HepG2 (cell line): Measurements from ENCODE around the gene TEKT5. TPM values are rescaled to one million over a fixed set of nuclear protein-coding genes. Genes with fewer than 3 reads are reported as not detected.
A peak's percentile ranks its signal among the peaks of the same experiment; 100 is the strongest.

Experiments
- ARHGAP35 ChIP-seq: sonication (generic); formaldehyde crosslinking; IDR thresholded peaks from 2 replicates; pipeline ENCODE4 v1.9.0; 2022; ENCODE audit warnings: mild to moderate bottlenecking, inconsistent platforms, moderate library complexity, missing genetic modification reagents, borderline replicate concordance
- ARID5B ChIP-seq: IDR thresholded peaks from 2 replicates; pipeline ENCODE4 v1.4.0; 2020; ENCODE audit warnings: mild to moderate bottlenecking, missing genetic modification reagents
- CREM ChIP-seq, 2 experiments: sonication (generic) in 1 of 2; formaldehyde crosslinking in 1 of 2; IDR thresholded peaks; 2 replicates each; pipeline versions ENCODE4 v1.4.0 to v1.6.1; 2016 to 2020; ENCODE audit warnings: antibody characterized with exemption in 1 of 2, mild to moderate bottlenecking in 1 of 2, missing genetic modification reagents in 1 of 2
- DMAP1 ChIP-seq: IDR thresholded peaks from 2 replicates; pipeline ENCODE4 v1.6.1; 2016
- DNMT1 ChIP-seq: sonication (generic); formaldehyde crosslinking; IDR thresholded peaks from 2 replicates; pipeline ENCODE4 v1.5.1; 2020; ENCODE audit warnings: mild to moderate bottlenecking, missing genetic modification reagents
- HNF1B ChIP-seq: sonication (generic); formaldehyde crosslinking; IDR thresholded peaks from 2 replicates; pipeline ENCODE4 v1.5.1; 2020; ENCODE audit warnings: mild to moderate bottlenecking, moderate library complexity, missing genetic modification reagents
- IKZF1 ChIP-seq: fragments of 450-650 bp; IDR thresholded peaks from 2 replicates; pipeline ENCODE4 v1.7.1; 2016
- MED1 ChIP-seq: sonication (generic); formaldehyde crosslinking; IDR thresholded peaks from 2 replicates; pipeline ENCODE4 v1.4.0; 2020; ENCODE audit warnings: missing genetic modification reagents
- NRL ChIP-seq: sonication (generic); formaldehyde crosslinking; IDR thresholded peaks from 2 replicates; pipeline ENCODE4 v1.5.0; 2020; ENCODE audit warnings: missing genetic modification reagents, mild to moderate bottlenecking, moderate library complexity, borderline replicate concordance
- SOX6 ChIP-seq, 2 experiments: fragments of 450-650 bp in 1 of 2; sonication (generic) in 1 of 2; formaldehyde crosslinking in 1 of 2; IDR thresholded peaks; 2 replicates each; pipeline versions ENCODE4 v1.4.0 to v1.6.1; 2017 to 2020; ENCODE audit warnings: antibody characterized with exemption in 1 of 2, mild to moderate bottlenecking in 1 of 2, missing genetic modification reagents in 1 of 2
- TEAD3 ChIP-seq: optimal IDR thresholded peaks from 2 replicates; pipeline ENCODE3; 2016; ENCODE audit warnings: borderline replicate concordance
- THAP7 ChIP-seq: sonication (generic); formaldehyde crosslinking; IDR thresholded peaks from 2 replicates; pipeline ENCODE4 v1.8.1; 2023; ENCODE audit warnings: mild to moderate bottlenecking, missing genetic modification reagents
- ZBTB26 ChIP-seq: IDR thresholded peaks from 2 replicates; pipeline ENCODE4 v1.6.1; 2016; ENCODE audit warnings: missing compliant biosample characterization, missing genetic modification reagents, borderline replicate concordance
- ZFP1 ChIP-seq: IDR thresholded peaks from 2 replicates; pipeline ENCODE4 v1.6.1; 2016
- ZNF280B ChIP-seq: sonication (generic); formaldehyde crosslinking; IDR thresholded peaks from 2 replicates; pipeline ENCODE4 v1.5.0; 2020; ENCODE audit warnings: missing genetic modification reagents, mild to moderate bottlenecking, borderline replicate concordance
- ZNF737 ChIP-seq: sonication (generic); formaldehyde crosslinking; IDR thresholded peaks from 2 replicates; pipeline ENCODE4 v1.5.0; 2020; ENCODE audit warnings: missing genetic modification reagents, mild to moderate bottlenecking, borderline replicate concordance
- polyA plus RNA-seq, 8 experiments: library from polyadenylated mRNA; depleted of rRNA in 3 of 8; stranded (reverse) in 7 of 8; unstranded in 1 of 8; fragments of >200 nt; fragmentation: Illumina TruSeq in 4 of 8; extraction: Trizol in 4 of 8; gene quantifications; 2 replicates each; pipeline versions ENCODE4 v1.2.1 to v1.2.3, GENCODE V29; 2011 to 2016; ENCODE audit warnings: low read depth in 4 of 8, missing spikeins in 1 of 8, mixed read lengths in 1 of 8; ENCODE audit not compliant: insufficient read depth in 1 of 8
- total RNA-seq, 5 experiments: library from RNA; depleted of rRNA; stranded (reverse); fragments of >200 nt; fragmentation: Illumina TruSeq; extraction: Trizol; gene quantifications; 2 replicates each; pipeline ENCODE4 v1.2.3, GENCODE V29; 2016; ENCODE audit warnings: low read depth in 1 of 5

The TEKT5 gene
- total and polyA plus RNA-seq, 2 of the 13 experiments (the other 11 are each of a cell fraction or from before 2014, with no cell fraction given): 0.16 TPM; not detected in 1

- TF ChIP-seq TEAD3 (peak; percentile 65), NRL (0 out of 2 replicates have a peak, but pooled peaks have one; percentile 52), THAP7 (CRISPR knock-in tag) (peak; percentile 52; the same call in 1 of the 2 replicates), CREM (IDR thresholded peaks at IDR 0.05) (no peak), CREM (CRISPR knock-in tag; IDR thresholded peaks at IDR 0.05) (no peak), IKZF1 (no peak), ZNF737 (CRISPR knock-in tag) (no peak), ARHGAP35 (CRISPR knock-in tag) (no peak), ARID5B (CRISPR knock-in tag) (peak; percentile 32; the same call in 1 of the 2 replicates), DMAP1 (CRISPR knock-in tag) (no peak), HNF1B (CRISPR knock-in tag) (peak; percentile 63; the same call in 1 of the 2 replicates), MED1 (peak; percentile 63), ZBTB26 (peak; percentile 74), DNMT1 (CRISPR knock-in tag) (0 out of 2 replicates have a peak, but pooled peaks have one; percentile 22), ZFP1 (CRISPR knock-in tag) (no peak), ZNF280B (CRISPR knock-in tag) (0 out of 2 replicates have a peak, but pooled peaks have one; percentile 29), SOX6 (IDR thresholded peaks at IDR 0.05) (no peak), SOX6 (CRISPR knock-in tag; IDR thresholded peaks at IDR 0.05) (no peak)
Measured at GRCh38 chr16:10612649-10613179, 82.0 kb downstream of the TEKT5 start (continued).
